CD4-positive, alpha-beta memory T cell (primary cell): ENCODE measurements around the gene MBNL1. TPM values are rescaled to one million over a fixed set of nuclear protein-coding genes. Genes with fewer than 3 reads are reported as not detected.

Source experiments
- CTCF ChIA-PET: fragments of 350-600 bp; sonication (Branson Sonifier 250); formaldehyde crosslinking; loops from one replicate; lab custom pipeline; 2021; ENCODE audit warnings: inconsistent platforms; ENCODE audit not compliant: partially characterized antibody; lab: Charles Lee
- POLR2A ChIA-PET: fragments of 350-600 bp; sonication (Branson Sonifier 250); formaldehyde crosslinking; loops from one replicate; lab custom pipeline; 2021; ENCODE audit not compliant: partially characterized antibody; lab: Charles Lee
- DNase-seq, 5 donors: peaks; one replicate each; pipeline versions ENCODE4 v3.0.0 to v3.0.0-alpha.2; 2020 to 2022; ENCODE audit warnings: mixed read lengths in 1 of 5
- H3K27ac ChIP-seq: one replicate; pipeline ENCODE4 v1.7.0; 2013; ENCODE audit warnings: low read depth, low read length
- H3K27me3 ChIP-seq: 2 replicates; pipeline ENCODE4 v1.7.0; 2013; ENCODE audit warnings: mild to moderate bottlenecking, low read length, moderate library complexity; ENCODE audit not compliant: insufficient read depth
- H3K36me3 ChIP-seq: 2 replicates; pipeline ENCODE4 v1.7.0; 2013; ENCODE audit warnings: mild to moderate bottlenecking, low read length, moderate library complexity; ENCODE audit not compliant: insufficient read depth
- H3K4me1 ChIP-seq: 2 replicates; pipeline ENCODE4 v1.7.0; 2013; ENCODE audit warnings: mild to moderate bottlenecking, low read length, moderate library complexity; ENCODE audit not compliant: insufficient read depth
- H3K4me3 ChIP-seq, 2 donors: one replicate each; pipeline ENCODE4 v1.7.0; 2013; ENCODE audit warnings: low read length in 2 of 2, mild to moderate bottlenecking in 1 of 2
- H3K9me3 ChIP-seq, 2 donors: one replicate each; pipeline ENCODE4 v1.7.0; 2013; ENCODE audit warnings: low read length in 2 of 2, control low read depth in 1 of 2; ENCODE audit not compliant: control insufficient read depth in 1 of 2
- H3K27ac Mint-ChIP-seq, 7 donors: one replicate each; pipeline ENCODE4 v1.8.0; 2020 to 2021; ENCODE audit warnings: mixed read lengths in 7 of 7, mild to moderate bottlenecking in 6 of 7, inconsistent platforms in 3 of 7, moderate library complexity in 3 of 7
- H3K27me3 Mint-ChIP-seq, 2 donors: one replicate each; pipeline ENCODE4 v1.8.0; 2020 to 2021; ENCODE audit warnings: mixed read lengths in 2 of 2
- H3K36me3 Mint-ChIP-seq, 2 donors: one replicate each; pipeline ENCODE4 v1.8.0; 2020 to 2021; ENCODE audit warnings: mixed read lengths in 2 of 2, inconsistent platforms in 1 of 2, mild to moderate bottlenecking in 1 of 2
- H3K4me1 Mint-ChIP-seq, 4 donors: one replicate each; pipeline ENCODE4 v1.8.0; 2020 to 2021; ENCODE audit warnings: mixed read lengths in 4 of 4, mild to moderate bottlenecking in 1 of 4
- H3K4me3 Mint-ChIP-seq, 8 donors: one replicate each; pipeline ENCODE4 v1.8.0; 2020 to 2021; ENCODE audit warnings: mixed read lengths in 8 of 8, mild to moderate bottlenecking in 7 of 8, moderate library complexity in 6 of 8, inconsistent platforms in 3 of 8
- H3K9me3 Mint-ChIP-seq, 8 donors: one replicate each; pipeline ENCODE4 v1.8.0; 2020 to 2021; ENCODE audit warnings: mixed read lengths in 8 of 8, mild to moderate bottlenecking in 5 of 8, inconsistent platforms in 3 of 8, moderate library complexity in 1 of 8
- intact Hi-C: fragments of 100-400 bp; cut with micrococcal nuclease; formaldehyde crosslinking; loops from one replicate; pipeline ENCODE4 v1.15.1; 2023
- polyA plus RNA-seq, 2 donors: library from polyadenylated mRNA; unstranded; fragments of 300-500 nt; fragmentation: Illumina TruSeq; gene quantifications; one replicate each; pipeline ENCODE4 v1.2.3, GENCODE V29; 2021
- total RNA-seq, 2 experiments: library from RNA; stranded (reverse); gene quantifications; one replicate each; pipeline ENCODE4 v1.2.3, GENCODE V29; 2021

Gene MBNL1
- total and polyA plus RNA-seq, 4 experiments from 2014 or later = 289 to 430 (median 361) TPM

DNA sequence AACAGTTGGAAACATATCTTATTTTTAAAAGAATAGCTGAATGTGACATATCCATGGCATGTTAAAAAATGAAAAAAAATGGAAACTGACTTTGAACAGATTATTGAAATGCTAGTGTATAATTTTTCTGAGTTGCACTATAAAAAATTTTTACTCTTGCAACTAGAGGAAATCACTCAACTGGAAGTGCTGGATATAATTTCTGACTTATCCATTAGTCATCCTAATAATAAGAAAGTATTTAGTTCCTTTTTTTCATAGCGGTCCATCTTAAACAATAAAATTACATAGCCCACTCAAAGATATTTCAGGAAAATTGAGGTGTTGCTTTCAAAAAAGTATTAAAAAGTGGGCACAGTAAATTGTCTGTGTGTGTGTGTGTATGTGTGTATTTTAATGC is 80.7 kb downstream of the MBNL1 start:
- H3K27ac ChIP-seq = peak overlapping the region; percentile 6
- Mint-ChIP-seq H3K9me3 (no peaks in the 10 kb centered on the region), H3K4me3 (no peak overlapping the region), H3K27ac (no peak overlapping the region), H3K27me3 (no peaks in the 10 kb centered on the region), H3K36me3 (peaks cover 26 to 35% of the 10 kb centered on the region in 2 donors), H3K4me1 (peaks cover 36 to 45% (median 37%) of the 10 kb centered on the region in 4 donors)
- H3K4me3 ChIP-seq = no peak overlapping the region
- no peak for DNase-seq
- CTCF ChIA-PET = no interaction called here
- H3K36me3 ChIP-seq = peaks cover 3% of the 10 kb centered on the region
- POLR2A ChIA-PET = no interaction called here
- intact Hi-C loops = no loop called here
- H3K4me1 ChIP-seq = peaks cover 90% of the 10 kb centered on the region
- H3K9me3 ChIP-seq = no peaks in the 10 kb centered on the region
- H3K27me3 ChIP-seq = no peaks in the 10 kb centered on the region

DNA sequence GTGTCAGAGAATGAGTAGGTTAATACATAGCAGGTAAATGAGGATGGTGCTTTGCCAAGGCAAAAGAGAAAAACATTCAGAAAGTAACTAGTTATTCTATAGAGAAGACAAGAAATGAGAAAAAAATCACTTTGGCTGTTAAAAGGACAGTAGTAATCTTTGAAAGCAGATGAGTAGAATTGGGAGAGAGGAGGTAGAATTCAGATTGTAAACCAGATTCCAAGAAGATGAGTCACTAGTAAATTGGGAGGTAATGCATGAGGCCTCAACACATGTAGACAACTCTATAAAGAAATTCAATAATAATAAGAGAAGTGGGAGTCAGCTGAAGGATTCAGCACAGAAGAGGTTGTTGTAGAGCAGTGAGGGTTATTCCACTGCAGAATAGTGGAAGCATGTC is 81.4 kb downstream of the MBNL1 start:
- H3K9me3 Mint-ChIP-seq = no peaks in the 10 kb centered on the region
- Histone ChIP-seq H3K36me3 (peaks cover 3% of the 10 kb centered on the region), H3K27me3 (no peaks in the 10 kb centered on the region), H3K4me1 (peaks cover 89% of the 10 kb centered on the region), H3K27ac (no peak overlapping the region), H3K4me3 (no peak overlapping the region), H3K9me3 (no peaks in the 10 kb centered on the region)
- H3K4me3 Mint-ChIP-seq = no peak overlapping the region
- peaks cover 34 to 43% (median 37%) of the 10 kb centered on the region in 4 donors for H3K4me1 Mint-ChIP-seq
- intact Hi-C loops = no loop called here
- ChIA-PET CTCF (no interaction called here), POLR2A (no interaction called here)
- no peak for DNase-seq
- H3K27me3 Mint-ChIP-seq = no peaks in the 10 kb centered on the region
- peaks cover 24 to 35% of the 10 kb centered on the region in 2 donors for H3K36me3 Mint-ChIP-seq
- H3K27ac Mint-ChIP-seq = no peak overlapping the region

DNA sequence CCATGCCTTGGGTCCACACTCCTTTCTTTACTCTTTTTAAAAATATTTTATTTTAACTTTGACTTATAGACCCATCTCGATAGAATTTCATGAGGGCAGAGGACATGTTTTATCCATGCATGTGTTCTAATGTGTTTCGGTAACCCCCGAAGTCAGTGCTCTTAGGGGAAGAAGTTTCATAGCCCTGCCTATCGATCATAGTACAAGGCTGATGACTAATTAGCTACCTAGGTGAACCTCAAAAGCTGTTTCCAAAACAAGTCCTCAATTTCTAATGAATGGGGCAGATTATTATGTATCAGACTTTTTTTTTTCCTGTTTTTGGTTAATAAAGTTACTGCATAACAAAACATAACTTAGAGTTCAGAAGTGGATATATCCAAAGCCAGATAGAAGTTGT is 82.0 kb downstream of the MBNL1 start:
- H3K9me3 ChIP-seq = no peaks in the 10 kb centered on the region
- peaks cover 23 to 36% of the 10 kb centered on the region in 2 donors for H3K36me3 Mint-ChIP-seq
- H3K4me1 Mint-ChIP-seq = peaks cover 34 to 44% (median 37%) of the 10 kb centered on the region in 4 donors
- peak overlapping the region in 3 of 7 donors; percentile 19 to 80 (median 48) for H3K27ac Mint-ChIP-seq
- no peaks in the 10 kb centered on the region for H3K9me3 Mint-ChIP-seq
- peaks cover 3% of the 10 kb centered on the region for H3K36me3 ChIP-seq
- H3K27me3 ChIP-seq = no peaks in the 10 kb centered on the region
- H3K4me3 ChIP-seq = no peak overlapping the region
- POLR2A ChIA-PET = no interaction called here
- intact Hi-C loops = no loop called here
- no peak overlapping the region for H3K27ac ChIP-seq
- peaks cover 88% of the 10 kb centered on the region for H3K4me1 ChIP-seq
- CTCF ChIA-PET = no interaction called here
- peak overlapping the region in 1 of 8 donors; percentile 14 for H3K4me3 Mint-ChIP-seq
- no peak for DNase-seq
- no peaks in the 10 kb centered on the region for H3K27me3 Mint-ChIP-seq

DNA sequence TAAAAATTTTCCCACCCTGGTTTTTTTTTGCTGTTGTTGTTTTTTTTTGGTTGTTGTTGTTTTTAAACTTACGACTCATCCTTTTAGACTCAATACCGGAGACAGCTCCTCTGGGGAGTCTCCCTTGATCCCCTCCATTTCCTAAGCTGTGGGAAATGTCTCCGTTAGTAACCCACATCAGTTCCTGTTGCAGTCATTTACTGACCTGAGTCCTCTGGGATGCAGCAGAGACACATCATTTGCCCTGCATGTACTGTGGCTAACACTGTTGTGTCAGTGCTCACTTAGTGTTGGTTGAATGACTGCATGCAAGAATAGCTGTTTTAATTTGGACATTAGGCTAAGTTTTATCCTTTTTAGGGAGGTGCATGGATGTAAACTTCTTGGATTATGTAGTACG is 83.8 kb downstream of the MBNL1 start:
- no peak overlapping the region for H3K27ac ChIP-seq
- peaks cover 40 to 54% (median 44%) of the 10 kb centered on the region in 4 donors for H3K4me1 Mint-ChIP-seq
- H3K9me3 ChIP-seq = no peaks in the 10 kb centered on the region
- ChIA-PET CTCF (no interaction called here), POLR2A (interaction anchor here (1.2 kb wide), 1 partner anchor 12 kb away, joined by 5 read pairs; no protein-coding TSS in a partner anchor)
- H3K27me3 Mint-ChIP-seq = no peaks in the 10 kb centered on the region
- peaks cover 27 to 44% of the 10 kb centered on the region in 2 donors for H3K36me3 Mint-ChIP-seq
- H3K9me3 Mint-ChIP-seq = no peaks in the 10 kb centered on the region
- intact Hi-C loops = no loop called here
- no peak for DNase-seq
- H3K4me1 ChIP-seq = peaks cover 95% of the 10 kb centered on the region
- no peak overlapping the region for H3K4me3 ChIP-seq
- peak overlapping the region; percentile 33 to 90 (median 65) for H3K27ac Mint-ChIP-seq
- peak overlapping the region in 3 of 8 donors; percentile 12 to 65 (median 27) for H3K4me3 Mint-ChIP-seq
- peaks cover 3% of the 10 kb centered on the region for H3K36me3 ChIP-seq
- H3K27me3 ChIP-seq = no peaks in the 10 kb centered on the region

DNA sequence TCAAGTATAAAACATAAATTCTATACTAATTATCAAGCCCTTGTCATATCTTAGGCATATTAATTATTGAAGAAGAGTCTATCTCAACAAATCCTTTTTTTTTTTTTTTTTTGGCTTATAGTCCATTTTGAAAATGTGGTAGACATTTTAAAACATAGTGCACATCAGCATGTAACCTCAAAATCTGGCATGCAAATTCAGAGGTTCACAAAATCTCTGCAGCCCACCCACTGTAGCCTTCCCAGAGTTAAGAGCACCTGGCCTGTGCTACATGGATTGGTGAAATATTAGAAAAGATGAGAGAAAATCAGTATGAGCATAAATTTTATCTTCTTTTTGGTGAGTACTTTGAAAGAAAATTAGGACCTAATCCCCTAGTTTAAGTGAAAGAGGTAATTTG is 84.8 kb downstream of the MBNL1 start:
- no peak for DNase-seq
- POLR2A ChIA-PET = no interaction called here
- peak overlapping the region in 6 of 7 donors; percentile 3 to 63 (median 48) for H3K27ac Mint-ChIP-seq
- H3K9me3 Mint-ChIP-seq = no peaks in the 10 kb centered on the region
- H3K4me3 ChIP-seq = no peak overlapping the region
- CTCF ChIA-PET = no interaction called here
- H3K9me3 ChIP-seq = no peaks in the 10 kb centered on the region
- no peak overlapping the region for H3K27ac ChIP-seq
- intact Hi-C loops = no loop called here
- H3K4me1 ChIP-seq = peaks cover 89% of the 10 kb centered on the region
- peaks cover 31 to 46% of the 10 kb centered on the region in 2 donors for H3K36me3 Mint-ChIP-seq
- H3K4me1 Mint-ChIP-seq = peaks cover 41 to 62% (median 51%) of the 10 kb centered on the region in 4 donors
- H3K36me3 ChIP-seq = peaks cover 3% of the 10 kb centered on the region
- no peaks in the 10 kb centered on the region for H3K27me3 ChIP-seq
- H3K4me3 Mint-ChIP-seq = peak overlapping the region in 2 of 8 donors; percentile 50 to 53
- H3K27me3 Mint-ChIP-seq = no peaks in the 10 kb centered on the region

DNA sequence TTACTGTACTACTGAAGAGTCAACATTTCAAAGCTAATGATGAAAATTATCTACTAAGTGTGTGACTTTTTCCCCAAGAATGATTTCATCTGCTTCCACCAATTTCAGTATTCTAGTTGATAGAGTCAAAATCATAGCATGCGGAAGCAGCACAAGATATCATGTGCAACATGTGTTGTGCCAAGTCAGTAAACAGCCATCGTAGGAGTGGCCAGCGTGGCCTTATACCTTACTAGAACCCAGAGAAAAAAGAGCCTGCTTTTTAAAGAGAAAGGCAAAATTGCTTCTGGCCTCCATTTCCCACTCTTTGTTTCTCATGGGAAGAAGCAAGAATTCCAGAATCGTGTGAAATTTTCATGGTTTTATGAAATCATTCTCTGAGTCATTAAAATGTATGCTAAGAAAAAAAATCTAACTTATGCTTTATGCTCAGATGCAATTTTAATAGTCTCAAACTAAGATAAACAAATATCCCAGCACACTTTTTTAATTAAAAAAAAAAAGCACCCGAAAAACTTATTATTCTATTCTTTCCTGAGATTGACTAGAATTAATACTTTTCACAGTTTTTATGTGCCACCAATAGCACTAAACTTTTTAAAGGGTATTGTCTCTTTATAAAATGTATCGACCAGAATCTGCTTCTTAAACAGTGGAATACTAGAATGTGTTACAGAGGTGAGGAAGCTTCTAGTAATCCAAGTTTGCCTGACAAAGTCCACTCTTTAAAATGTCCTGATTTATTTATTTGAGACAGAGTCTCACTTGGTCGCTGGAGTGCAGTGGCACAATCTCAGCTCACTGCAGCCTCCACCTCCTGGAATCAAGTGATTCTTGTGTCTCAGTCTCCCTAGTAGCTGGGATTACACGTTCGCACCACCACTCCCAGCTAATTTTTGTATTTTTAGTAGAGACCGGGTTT is 87.3 kb downstream of the MBNL1 start:
- Histone ChIP-seq H3K36me3 (peaks cover 3% of the 10 kb centered on the region), H3K27ac (no peak overlapping the region), H3K27me3 (no peaks in the 10 kb centered on the region), H3K4me3 (no peak overlapping the region), H3K9me3 (no peaks in the 10 kb centered on the region), H3K4me1 (peaks cover 80% of the 10 kb centered on the region)
- no peak for DNase-seq
- Mint-ChIP-seq H3K27me3 (no peaks in the 10 kb centered on the region), H3K9me3 (no peaks in the 10 kb centered on the region), H3K36me3 (peaks cover 36 to 57% of the 10 kb centered on the region in 2 donors), H3K4me1 (peaks cover 50 to 78% (median 66%) of the 10 kb centered on the region in 4 donors), H3K4me3 (peak overlapping the region in 2 of 8 donors; percentile 33 to 61), H3K27ac (peak overlapping the region in 6 of 7 donors; percentile 28 to 70 (median 56))
- intact Hi-C loops = loop anchor here (2.0 kb wide), 1 partner anchor 15 kb away; no protein-coding TSS in a partner anchor
- POLR2A ChIA-PET = interaction anchor here (1.1 to 1.6 kb wide), 3 partner anchors 15 to 87 kb away, joined by 3 read pairs; partner anchors contain the start of gene MBNL1
- CTCF ChIA-PET = interaction anchor here (0.6 kb wide), 1 partner anchor 19 kb away, joined by 3 read pairs; no protein-coding TSS in a partner anchor

DNA sequence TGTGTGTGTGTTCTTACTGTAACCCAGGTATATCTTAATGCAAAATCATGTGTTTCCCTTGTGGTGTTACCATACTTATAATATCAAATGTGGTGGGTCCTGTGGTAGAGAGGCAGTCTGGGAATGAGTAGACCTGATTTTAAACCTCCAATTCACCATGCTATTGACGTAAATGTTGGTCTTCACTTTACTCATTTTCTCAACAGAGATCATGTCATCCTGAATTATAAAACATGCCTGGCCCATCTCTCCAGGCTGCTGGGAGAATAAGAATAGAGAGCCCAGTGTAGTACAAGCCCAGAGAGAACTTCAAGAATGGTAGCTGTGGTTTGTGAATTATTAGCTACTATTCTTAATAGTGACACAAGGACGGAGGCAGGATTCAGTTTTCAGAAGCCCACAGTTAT is 88.1 kb downstream of the MBNL1 start:
- no peak for DNase-seq
- intact Hi-C loops = no loop called here

More for the DNA sequence above, 88.1 kb downstream of the MBNL1 start:
- Mint-ChIP-seq H3K36me3 (peaks cover 42 to 60% of the 10 kb centered on the region in 2 donors), H3K4me3 (peak overlapping the region in 4 of 8 donors; percentile 26 to 53 (median 34)), H3K4me1 (peaks cover 53 to 85% (median 71%) of the 10 kb centered on the region in 4 donors), H3K9me3 (no peaks in the 10 kb centered on the region), H3K27me3 (no peaks in the 10 kb centered on the region), H3K27ac (peak overlapping the region; percentile 28 to 91 (median 69))
- ChIA-PET CTCF (interaction anchor here (0.6 to 1.6 kb wide), 2 partner anchors 19 to 24 kb away, joined by 3 to 5 read pairs; no protein-coding TSS in a partner anchor), POLR2A (interaction anchor here (1.1 to 1.6 kb wide), 4 partner anchors 11 to 88 kb away, joined by 3 to 4 read pairs (median 3); partner anchors contain the start of gene MBNL1)
- H3K9me3 ChIP-seq = no peaks in the 10 kb centered on the region
- no peaks in the 10 kb centered on the region for H3K27me3 ChIP-seq
- H3K36me3 ChIP-seq = peaks cover 3% of the 10 kb centered on the region
- H3K4me3 ChIP-seq = no peak overlapping the region
- peaks cover 83% of the 10 kb centered on the region for H3K4me1 ChIP-seq
- H3K27ac ChIP-seq = no peak overlapping the region
